Choroid plexus epithelial cell (primary cell): ENCODE data around the gene BEND4.

Experiments used
- DNase-seq: peaks from one replicate; pipeline ENCODE4 v3.0.0-alpha.2; 2010; ENCODE audit warnings: low read depth
- H3K4me3 ChIP-seq: 2 replicates; pipeline ENCODE4 v1.5.1; 2011; ENCODE audit warnings: low read depth, mild to moderate bottlenecking, control low read depth, low read length, moderate library complexity
- TF ChIP-seq, protein P1 (sequence below): conservative IDR thresholded peaks from 2 replicates; pipeline ENCODE4 v1.5.1; 2011; ENCODE audit warnings: low read depth, mild to moderate bottlenecking, control low read depth, inconsistent platforms, low read length, moderate library complexity

BEND4 gene

DNA sequence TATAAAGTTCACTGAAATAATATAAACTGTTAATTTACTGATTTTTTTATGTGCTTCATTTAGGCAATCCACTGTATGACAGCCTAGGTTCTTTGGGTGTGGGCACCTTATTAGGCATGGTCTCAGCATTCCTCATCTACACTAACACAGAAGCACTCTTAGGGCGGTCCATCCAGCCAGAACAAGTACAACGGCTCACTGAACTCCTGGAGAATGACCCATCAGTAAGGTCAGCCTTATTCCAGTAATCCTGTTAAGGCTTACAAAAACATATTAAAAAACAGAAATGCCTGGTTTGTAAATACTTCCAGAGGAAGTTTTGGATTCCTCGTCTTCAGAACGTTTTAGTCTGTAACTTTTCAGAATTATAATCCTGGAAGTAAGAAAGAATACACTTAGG, 82.0 kb downstream of the BEND4 start:
- no peak for DNase-seq
- TF ChIP-seq, protein P1, sequence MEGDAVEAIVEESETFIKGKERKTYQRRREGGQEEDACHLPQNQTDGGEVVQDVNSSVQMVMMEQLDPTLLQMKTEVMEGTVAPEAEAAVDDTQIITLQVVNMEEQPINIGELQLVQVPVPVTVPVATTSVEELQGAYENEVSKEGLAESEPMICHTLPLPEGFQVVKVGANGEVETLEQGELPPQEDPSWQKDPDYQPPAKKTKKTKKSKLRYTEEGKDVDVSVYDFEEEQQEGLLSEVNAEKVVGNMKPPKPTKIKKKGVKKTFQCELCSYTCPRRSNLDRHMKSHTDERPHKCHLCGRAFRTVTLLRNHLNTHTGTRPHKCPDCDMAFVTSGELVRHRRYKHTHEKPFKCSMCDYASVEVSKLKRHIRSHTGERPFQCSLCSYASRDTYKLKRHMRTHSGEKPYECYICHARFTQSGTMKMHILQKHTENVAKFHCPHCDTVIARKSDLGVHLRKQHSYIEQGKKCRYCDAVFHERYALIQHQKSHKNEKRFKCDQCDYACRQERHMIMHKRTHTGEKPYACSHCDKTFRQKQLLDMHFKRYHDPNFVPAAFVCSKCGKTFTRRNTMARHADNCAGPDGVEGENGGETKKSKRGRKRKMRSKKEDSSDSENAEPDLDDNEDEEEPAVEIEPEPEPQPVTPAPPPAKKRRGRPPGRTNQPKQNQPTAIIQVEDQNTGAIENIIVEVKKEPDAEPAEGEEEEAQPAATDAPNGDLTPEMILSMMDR: no peak
- no peak overlapping the region for H3K4me3 ChIP-seq

DNA sequence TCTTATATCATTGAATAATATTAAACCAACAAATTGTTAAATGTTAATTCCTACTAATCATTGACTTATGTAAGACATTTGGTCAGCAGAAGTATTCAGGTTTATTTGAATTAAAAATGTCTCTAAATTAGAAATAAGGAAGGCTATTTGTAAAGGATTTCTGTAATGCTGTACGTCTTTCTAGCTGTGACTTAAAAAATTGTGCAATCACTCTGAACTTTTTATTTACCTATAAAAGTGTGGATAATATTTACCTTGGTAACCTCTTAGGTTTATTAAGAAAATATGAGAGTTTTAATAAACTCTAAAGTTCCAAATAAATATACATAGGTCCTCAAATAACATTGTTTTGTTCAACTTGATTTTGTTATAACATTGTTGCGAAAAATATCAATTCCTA, 85.2 kb downstream of the BEND4 start:
- DNase-seq: no peak
- H3K4me3 ChIP-seq: no peak overlapping the region
- TF ChIP-seq, protein P1: no peak

DNA sequence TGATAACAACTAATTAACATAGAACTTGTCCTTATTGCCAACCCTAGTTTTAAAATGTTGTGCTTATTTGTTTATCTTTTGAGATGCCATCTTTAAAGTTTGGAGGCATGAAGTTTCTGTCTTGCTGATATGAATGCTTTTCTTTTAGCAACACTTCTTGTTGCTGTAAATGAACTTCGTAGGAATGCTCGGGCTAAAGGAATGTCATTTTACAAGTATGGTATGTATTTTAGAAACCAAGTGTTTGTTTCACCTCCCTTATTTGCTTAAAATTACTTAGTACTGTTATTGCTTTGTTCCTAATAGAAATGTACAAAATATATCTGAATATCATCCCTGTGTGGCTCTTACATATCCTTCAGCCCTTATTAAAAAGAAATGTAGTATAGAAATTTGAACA, 86.1 kb downstream of the BEND4 start:
- no peak for DNase-seq
- TF ChIP-seq, protein P1: no peak
- H3K4me3 ChIP-seq: no peak overlapping the region
